HG03175 (cell line): ENCODE measurements around the gene PLA2G6.

Source experiments
- ATAC-seq: cut with Tn5 transposase; IDR thresholded peaks from one replicate; pipeline ENCODE4 v1.9.1; 2021; ENCODE audit warnings: mild to moderate bottlenecking, moderate library complexity; ENCODE audit not compliant: unreplicated experiment

Gene PLA2G6, protein sequence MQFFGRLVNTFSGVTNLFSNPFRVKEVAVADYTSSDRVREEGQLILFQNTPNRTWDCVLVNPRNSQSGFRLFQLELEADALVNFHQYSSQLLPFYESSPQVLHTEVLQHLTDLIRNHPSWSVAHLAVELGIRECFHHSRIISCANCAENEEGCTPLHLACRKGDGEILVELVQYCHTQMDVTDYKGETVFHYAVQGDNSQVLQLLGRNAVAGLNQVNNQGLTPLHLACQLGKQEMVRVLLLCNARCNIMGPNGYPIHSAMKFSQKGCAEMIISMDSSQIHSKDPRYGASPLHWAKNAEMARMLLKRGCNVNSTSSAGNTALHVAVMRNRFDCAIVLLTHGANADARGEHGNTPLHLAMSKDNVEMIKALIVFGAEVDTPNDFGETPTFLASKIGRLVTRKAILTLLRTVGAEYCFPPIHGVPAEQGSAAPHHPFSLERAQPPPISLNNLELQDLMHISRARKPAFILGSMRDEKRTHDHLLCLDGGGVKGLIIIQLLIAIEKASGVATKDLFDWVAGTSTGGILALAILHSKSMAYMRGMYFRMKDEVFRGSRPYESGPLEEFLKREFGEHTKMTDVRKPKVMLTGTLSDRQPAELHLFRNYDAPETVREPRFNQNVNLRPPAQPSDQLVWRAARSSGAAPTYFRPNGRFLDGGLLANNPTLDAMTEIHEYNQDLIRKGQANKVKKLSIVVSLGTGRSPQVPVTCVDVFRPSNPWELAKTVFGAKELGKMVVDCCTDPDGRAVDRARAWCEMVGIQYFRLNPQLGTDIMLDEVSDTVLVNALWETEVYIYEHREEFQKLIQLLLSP

GRCh38 chr22:38181453-38182200, at the start of gene PLA2G6:
PLA2G6 (minus strand) TSS chr22:38181830; CDS start chr22:38169426, 12,404 bp downstream.
- ATAC-seq = peak; percentile 86

- no peak for ATAC-seq
These were observed 49.3 kb upstream of the PLA2G6 start for GRCh38 chr22:38230916-38231315.

DNA sequence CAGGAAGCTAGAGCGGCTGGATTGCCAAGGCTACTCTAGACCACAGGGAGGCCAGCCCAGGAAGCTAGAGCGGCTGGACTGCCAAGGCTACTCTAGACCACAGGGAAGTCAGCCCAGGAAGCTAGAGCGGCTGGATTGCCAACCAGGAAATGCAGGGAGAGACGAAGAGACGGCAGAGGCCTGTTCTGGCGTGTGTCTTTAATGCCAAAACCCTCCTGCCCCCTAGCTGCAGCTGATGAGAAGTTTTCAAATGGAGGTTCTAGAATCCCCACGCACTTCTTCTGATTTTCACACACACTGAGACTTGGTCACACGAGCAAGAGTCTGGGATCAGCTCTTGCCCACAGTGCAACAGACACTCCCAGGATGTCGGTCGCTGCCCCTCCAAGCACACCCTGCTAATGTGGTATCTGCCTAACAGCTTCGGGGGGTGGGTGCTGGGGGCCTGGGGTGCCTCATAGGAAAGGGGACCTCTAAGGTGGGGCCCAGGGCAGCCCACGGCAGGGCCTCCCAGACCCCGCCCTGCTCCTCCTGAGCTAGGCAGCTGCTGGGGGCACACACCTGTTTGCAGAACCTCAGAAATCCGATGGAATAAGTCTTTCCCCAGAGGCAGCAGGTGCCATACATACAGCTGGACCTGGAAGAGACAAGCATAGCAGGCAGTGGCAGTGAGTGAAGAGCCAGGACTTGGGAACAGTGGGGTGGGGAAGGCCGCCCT, 48.6 kb upstream of the PLA2G6 start:
- ATAC-seq = no peak

DNA sequence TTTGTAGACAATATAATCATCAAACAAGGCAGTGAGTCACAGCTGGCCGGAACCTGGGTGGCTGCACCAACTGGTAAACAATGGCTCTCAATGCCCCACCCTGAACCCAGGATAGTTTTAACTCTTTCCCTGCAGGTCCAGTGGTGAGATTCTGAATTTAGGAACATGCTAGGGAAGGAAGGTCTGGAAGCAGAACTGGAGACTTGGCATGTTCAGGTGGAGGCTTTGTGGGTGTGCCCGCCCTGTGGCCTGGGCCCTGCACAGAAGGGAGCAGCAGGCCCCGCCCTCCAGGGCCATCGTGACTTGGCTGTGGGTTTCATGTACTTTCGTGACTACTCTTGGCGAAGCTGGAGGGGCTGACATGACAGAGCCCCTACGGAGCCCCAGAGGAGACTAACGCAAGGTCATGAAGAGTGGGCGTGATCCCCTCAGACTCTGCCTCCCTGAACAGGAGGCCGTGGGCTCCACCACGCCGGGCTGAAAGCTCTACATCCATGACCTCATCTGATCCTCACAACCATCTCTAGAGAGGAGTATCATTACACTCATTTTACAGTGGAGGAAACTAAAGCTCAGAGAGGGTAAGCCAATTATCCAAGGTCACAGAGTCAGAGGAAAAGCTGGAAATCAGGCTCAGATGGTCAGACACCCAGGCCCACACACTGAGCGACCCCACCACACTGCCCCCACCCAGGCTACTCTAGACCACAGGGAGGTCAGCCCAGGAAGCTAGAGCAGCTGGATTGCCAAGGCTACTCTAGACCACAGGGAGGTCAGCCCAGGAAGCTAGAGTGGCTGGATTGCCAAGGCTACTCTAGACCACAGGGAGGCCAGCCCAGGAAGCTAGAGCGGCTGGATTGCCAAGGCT, 47.5 kb upstream of the PLA2G6 start:
- no peak for ATAC-seq

DNA sequence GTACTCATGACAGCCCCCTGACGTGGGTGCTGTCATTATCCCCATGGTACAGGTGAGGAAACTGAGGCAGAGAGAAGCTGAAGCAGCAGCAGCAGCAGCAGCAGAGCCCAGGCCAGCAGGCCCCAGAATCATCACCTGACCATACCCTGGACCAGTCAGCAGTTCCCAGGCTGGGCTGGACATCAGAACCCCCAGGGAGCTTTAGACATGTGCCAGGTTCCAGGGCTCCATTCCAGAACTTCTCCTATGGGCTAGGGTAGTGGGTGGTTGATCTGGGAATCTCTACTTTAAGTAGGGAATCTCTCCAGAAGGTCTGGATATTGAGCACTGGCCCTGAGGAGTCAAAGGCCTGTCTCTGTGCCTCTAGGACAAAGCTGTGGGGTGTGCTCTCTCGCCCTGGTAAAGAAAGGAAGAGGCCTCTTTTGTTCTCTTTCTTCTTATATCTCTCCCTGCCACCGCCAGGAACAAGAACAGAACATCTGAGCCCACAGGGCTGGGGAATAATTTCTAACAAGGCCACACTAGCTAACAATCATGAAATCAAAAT, 46.8 kb upstream of the PLA2G6 start:
- no peak for ATAC-seq

DNA sequence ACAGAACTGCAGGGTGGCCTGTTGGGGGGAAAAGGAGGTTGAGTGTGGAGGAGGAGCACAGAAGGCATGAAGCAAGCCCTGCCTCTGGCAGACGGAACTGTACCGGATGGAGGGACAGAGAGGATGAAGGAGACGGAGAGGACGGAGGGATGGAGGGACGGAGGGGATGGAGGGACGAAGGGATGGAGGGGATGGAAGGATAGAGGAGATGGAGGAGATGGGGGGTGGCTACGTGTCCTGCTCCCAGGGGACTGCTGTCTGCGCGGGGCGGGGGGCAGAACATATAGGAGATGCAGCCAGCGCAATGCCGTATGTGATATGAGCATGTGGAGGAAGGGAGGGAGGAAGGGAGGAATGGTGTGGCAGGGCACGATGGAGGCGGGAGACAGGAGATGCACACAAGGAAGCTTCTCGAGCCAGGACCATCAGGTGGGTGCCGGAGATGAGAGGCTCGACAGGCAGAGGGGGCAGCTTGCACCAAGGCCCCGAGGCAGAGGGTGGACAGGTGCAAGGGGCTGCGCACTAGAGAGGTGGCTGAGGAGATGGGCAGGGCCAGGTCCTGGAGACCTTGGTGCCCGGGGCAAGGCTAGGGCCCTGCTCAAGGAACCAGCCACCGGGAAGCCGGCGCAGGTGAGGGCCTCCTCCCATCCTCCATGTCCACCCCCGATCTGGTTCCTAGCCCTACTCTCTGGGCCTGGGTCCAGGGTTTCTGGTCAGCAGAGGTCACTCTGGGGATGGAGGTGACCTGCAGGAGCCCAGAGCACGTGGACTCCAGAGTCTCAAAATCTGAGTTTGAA, 45.4 kb upstream of the PLA2G6 start:
- ATAC-seq = no peak

GRCh38 chr22:38223289-38223960, 41.8 kb upstream of the PLA2G6 start:
- no peak for ATAC-seq

DNA sequence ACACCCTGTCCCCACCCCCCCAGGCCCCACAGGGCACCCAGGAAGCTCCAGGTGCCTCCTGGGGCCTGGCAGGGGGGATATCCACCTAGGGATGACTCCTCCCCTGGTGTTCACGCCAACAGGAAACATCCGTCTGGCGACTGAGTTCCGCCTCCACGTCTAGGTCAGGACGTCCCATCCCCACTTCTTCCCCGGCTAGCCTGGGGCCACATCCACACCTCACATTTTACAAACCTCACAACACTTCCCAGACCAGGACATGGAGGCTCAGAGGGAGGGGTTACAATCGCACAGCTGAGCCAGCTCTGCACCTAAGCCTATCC, 41.1 kb upstream of the PLA2G6 start:
- ATAC-seq = no peak

GRCh38 chr22:38221908-38222796, 40.5 kb upstream of the PLA2G6 start:
- no peak for ATAC-seq

DNA sequence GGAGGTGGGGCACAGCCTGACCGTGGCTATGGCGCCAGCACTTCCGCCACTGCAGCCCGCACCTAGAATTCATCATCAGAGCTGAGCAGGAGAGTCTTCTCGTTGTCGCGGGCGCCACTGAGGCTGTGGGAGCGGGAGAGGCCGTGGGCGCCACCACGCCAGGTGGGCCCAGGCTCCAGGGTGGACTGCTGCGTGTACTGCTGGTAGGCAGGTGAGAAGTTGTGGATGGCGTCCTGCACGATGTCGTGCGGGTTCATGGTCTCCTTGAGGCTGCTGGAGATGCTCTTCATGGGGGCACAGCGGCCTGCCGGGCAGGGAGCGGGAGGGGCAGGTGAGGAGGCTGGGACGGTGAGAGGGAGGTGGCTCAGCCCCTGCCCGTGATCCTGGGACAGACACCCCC, 39.8 kb upstream of the PLA2G6 start:
- ATAC-seq = no peak

DNA sequence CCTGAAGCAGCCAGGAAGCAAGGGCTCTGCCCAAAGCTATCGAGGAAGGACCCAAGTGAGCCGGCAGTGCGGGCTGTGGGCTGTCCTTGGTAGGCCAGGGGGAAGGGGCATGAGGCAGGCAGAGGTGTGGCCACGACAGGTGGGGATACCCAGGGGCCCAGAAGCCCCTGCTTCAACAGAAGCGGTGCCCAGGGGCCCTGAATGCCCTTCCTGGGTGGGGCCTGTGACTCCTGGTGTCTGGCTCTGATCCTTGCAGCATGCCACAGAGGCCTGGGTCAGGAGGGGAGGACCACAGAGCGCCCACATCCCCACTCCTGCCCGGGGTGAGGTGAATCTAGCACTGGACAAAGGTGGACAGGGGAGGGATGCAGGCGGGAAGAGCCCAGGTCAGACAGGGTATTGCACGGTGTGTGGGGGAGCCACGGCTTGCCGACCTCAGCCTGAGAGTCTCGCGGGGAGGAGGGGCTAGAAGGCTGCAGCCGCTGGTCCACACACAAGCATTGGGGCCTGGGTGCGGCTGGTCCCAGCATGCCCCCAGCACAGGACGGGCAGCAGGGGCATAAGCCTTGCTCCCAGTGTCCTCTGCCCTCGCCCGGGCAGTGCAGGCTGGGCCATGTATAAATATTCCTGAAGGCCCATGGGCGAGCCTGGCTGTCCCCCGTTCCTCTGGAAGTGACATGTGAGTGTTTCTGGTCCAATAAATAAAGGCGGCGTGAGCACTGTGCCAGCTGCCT, 39.2 kb upstream of the PLA2G6 start:
- no peak for ATAC-seq

GRCh38 chr22:38220163-38220562, 38.5 kb upstream of the PLA2G6 start:
- ATAC-seq = no peak

- ATAC-seq = no peak
These were observed 38.0 kb upstream of the PLA2G6 start for GRCh38 chr22:38219632-38220031.

DNA sequence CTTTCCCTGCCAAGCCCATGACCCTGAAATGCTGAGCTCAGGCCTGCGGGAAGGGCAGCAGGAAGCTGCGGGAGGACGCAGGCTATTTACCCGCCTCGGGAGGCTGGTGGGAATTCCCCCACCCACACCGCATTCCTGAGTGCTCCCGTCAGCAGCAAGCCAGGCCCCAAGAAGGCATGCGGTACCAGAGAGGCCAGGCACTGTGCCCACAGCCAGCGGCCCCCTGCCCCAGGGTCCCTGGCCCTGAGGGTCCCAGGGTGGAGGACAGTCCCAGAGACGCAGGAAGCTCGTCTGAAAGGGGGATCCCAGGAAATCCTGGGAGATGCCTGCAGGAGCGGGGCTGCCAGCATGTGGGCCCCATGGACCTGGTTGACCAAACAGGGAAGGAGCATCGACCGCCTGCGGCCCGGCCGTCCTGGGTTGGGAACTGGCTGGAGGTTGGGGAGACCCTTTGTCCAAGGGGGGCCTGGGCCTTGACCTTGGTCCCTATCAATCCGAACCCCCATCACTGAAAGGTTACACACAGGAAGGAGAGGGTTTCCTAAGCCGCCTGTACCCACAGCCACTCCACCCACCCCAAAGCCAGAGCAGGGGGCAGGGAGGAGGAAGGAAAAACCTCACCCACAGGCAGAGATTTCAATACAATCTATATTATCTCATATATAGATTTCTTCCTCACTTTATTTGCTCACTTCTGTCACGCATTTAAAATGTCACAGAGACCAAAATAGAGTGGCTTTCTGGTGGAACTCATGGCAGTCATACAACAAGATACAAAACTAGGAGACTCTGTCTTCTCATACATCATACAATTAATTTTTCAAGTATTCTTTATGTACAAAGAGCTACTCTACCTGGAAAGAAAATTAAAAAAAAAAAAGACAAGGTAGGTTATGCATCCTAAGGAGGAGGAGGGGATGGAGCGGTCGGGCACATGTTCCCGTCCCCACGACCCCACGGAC, 37.3 kb upstream of the PLA2G6 start:
- no peak for ATAC-seq
